ENCODE data around the gene CSH2.
A peak's percentile ranks its signal among the peaks of the same experiment; 100 is the strongest.
"Not testable (repeated sequence)": the region's sequence is repeated elsewhere in the genome, so short reads cannot be mapped to it uniquely, and the experiment has no call there.

The CSH2 gene

DNA sequence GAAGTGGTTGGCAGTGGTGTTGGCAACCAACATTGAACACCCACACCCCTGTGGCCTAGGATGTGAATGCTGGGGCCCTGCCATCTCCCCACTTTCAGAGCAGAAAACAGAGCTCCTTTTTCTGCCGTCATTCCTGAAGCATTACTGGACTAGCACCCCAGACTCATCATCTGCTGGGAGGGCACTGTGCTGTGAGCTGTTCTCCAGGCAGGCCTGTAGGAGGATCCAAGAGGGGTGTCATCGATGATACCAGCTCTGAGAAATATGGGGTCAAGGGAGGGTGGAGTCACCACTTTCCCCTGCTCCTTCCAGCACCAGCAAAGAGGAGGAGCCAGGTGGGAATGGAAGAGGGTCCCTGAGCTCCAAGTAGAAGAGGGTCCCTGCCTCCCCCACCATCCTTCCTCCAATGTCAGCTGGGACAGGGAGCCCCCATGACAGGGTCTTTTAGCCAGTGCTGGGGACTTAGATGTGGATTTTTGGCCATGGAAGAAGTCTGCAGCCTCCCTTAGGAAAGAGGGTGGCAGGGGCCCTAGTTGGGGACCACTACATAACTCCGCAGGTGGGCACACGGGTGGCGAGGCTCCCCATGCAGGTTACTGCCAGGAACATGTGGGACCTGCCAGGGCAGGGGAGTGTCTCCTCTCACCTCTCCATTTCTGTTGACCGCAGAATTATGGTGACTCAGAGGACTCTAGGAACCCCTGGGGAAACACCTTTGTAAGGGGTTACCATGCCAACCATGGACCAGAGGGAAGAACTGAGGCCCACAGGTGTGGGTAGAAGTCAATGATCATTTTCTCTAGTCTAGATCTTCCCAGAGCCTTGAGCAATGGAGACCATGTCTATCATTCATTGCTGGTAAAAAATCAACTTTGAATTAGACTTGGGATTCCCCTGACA, 25.7 kb upstream of the CSH2 start:
- intact Hi-C loops (cut with DNase I) = not testable (repeated sequence)
- DNase-seq = peak in 1 of 10 donors; percentile 73

- DNase-seq = peak in 1 of 10 donors; percentile 39
- intact Hi-C loops (cut with DNase I) = not testable (repeated sequence)
Measured at GRCh38 chr17:63896524-63897354, 23.3 kb upstream of the CSH2 start, which contains the start of gene CSH1. TSS of gene CSH1 (minus strand) at chr17:63896574. CDS start at chr17:63896511, 63 bp downstream.

DNA sequence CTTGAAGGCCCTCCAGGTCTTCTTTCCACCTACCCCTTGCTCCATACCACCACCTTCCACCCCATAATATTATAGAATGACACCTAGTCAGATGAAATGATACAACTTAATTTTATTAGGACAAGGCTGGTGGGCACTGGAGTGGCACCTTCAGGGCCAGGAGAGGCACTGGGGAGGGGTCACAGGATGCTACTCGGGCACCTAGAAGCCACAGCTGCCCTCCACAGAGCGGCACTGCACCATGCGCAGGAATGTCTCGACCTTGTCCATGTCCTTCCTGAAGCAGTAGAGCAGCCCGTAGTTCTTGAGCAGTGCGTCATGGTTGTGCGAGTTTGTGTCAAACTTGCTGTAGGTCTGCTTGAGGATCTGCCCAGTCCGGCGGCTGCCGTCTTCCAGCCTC, 21.3 kb upstream of the CSH2 start:
- peak in 1 of 10 donors; percentile 52 for DNase-seq

GRCh38 chr17:63894021-63894420, 20.5 kb upstream of the CSH2 start:
- DNase-seq = peak in 1 of 10 donors; percentile 6
- intact Hi-C loops (cut with DNase I) = not testable (repeated sequence)

More for the DNA sequence above, 21.3 kb upstream of the CSH2 start:
- intact Hi-C loops (cut with DNase I) = not testable (repeated sequence)

DNA sequence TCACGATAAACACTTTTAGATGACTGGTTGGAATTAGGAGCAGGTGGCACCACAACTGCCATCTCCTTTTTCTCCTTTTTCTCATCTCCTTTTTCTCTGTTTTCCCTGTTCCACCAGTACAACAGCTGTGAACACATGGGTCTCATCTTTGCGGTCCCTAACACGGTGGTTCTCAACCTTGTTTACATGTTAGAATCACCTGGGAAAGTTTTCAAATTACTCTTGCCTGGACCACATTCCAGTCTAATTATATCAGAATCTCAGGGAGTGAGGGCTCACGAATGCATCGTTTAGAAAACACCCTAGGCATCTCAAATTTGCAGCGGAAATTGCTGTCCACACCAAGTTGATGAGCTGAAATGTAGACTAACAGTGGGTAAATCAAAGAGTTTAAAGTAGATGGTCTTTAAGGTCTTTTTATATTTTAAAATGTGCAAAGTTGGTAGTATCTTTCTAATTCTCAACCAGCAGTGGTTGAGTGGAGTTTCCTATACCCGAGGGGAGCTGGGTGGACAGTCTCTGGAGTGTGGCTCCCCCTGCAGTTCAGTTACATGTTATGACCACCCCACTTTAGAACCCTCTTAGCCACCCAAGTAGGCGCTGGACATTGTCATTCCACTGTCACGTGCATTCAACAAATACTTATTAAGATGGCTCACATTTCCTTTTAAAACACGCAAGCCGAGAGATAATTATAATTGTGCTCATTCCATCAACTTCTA, 19.0 kb upstream of the CSH2 start:
- DNase-seq; intact Hi-C loops (cut with DNase I): not testable (repeated sequence)

GRCh38 chr17:63889026-63889848, 15.8 kb upstream of the CSH2 start:
- intact Hi-C loops (cut with DNase I) = not testable (repeated sequence)
- DNase-seq = peak in 7 of 10 donors; percentile 22 to 90 (median 36)

- intact Hi-C loops (cut with DNase I) = not testable (repeated sequence)
- peak in 1 of 10 donors; percentile 46 for DNase-seq
Measured at GRCh38 chr17:63885119-63885518, 11.6 kb upstream of the CSH2 start.

DNA sequence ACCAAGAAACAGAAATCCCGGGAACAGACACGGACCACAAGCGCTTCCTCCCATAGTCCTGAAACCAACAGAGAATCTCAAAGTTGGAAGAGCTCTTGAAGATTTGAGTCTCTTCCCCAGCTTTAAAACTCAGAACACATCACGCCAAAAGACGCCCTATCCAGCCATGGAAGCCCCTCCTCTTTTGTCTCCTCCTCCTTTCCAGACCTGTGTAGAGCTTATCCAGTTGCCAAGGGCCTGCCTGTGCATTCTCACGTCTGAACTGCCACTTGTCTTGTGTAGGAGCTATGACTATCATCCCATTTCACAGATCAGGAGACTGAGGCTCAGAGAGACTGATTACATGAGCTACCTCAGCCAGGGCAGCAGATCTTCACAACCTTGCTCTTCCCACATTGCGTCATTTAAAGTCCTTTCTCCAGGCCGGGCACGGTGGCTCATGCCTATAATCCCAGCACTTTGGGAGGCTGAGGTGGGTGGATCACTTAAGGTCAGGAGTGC, 9.2 kb upstream of the CSH2 start:
- DNase-seq; intact Hi-C loops (cut with DNase I): not testable (repeated sequence)

DNA sequence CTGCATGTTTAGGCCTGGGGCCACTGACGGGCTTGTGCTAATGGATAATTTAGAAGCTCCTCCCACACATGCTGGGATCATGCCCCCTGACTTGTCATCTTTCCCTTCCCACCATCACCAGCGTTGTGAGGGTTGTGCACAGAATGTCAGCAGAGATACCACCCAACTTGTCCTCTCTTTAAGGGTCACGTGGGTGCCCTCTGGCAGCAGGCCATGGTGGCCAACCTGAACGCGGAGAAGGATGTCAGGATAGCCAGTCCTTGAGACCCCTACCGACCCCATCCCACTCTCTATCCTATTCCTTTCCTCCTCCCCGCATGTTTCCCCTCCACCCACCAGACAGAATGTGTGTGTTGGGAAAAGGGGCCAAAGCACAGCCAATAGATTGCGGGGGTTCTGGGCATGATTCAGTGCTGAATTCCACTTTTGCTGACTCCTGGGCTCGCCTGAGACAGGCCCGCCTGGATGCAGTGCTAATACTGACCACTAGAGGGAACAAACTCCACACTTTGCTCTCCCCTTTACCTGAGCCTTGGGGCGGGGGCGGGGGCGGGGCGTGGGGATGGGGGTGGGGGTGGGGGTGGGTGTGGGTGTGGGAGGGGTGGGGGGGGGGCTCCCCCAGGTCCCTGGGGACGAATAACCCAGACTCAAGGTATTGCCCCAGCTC, 8.6 kb upstream of the CSH2 start, which contains the start of gene GH2:
TSS of gene GH2 (minus strand) at position 10 of the 667 bp plus-strand sequence. CDS start 143 bp downstream, outside the sequence.
- DNase-seq = peak in 4 of 10 donors; percentile 19 to 74 (median 21)
- intact Hi-C loops (cut with DNase I) = no loop called here

GRCh38 chr17:63881337-63881736, 7.9 kb upstream of the CSH2 start:
- DNase-seq; intact Hi-C loops (cut with DNase I): not testable (repeated sequence)

DNA sequence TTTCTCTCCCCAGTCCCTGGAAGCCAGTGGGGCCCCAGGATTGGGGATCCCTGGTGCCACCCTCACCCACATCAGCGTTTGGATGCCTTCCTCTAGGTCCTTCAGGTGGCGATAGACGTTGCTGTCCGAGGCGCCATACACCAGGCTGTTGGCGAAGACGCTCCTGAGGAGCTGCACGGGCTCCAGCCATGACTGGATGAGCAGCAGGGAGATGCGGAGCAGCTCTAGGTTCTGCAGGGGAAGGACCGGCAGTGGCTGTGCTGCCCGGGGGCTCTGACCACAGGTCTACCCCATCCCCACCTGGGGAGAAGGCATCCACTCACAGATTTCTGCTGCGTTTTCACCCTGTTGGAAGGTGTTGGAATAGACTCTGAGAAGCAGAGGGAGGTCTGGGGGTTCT, 7.2 kb upstream of the CSH2 start:
- DNase-seq = peak in 1 of 10 donors; percentile 52
- intact Hi-C loops (cut with DNase I) = no loop called here

GRCh38 chr17:63878413-63878812, 4.9 kb upstream of the CSH2 start:
- DNase-seq = peak in 1 of 10 donors; percentile 32
- intact Hi-C loops (cut with DNase I) = not testable (repeated sequence)

- intact Hi-C loops (cut with DNase I) = not testable (repeated sequence)
- peak in 1 of 10 donors; percentile 14 for DNase-seq
Measured at GRCh38 chr17:63874693-63875092, 1.2 kb upstream of the CSH2 start.

DNA sequence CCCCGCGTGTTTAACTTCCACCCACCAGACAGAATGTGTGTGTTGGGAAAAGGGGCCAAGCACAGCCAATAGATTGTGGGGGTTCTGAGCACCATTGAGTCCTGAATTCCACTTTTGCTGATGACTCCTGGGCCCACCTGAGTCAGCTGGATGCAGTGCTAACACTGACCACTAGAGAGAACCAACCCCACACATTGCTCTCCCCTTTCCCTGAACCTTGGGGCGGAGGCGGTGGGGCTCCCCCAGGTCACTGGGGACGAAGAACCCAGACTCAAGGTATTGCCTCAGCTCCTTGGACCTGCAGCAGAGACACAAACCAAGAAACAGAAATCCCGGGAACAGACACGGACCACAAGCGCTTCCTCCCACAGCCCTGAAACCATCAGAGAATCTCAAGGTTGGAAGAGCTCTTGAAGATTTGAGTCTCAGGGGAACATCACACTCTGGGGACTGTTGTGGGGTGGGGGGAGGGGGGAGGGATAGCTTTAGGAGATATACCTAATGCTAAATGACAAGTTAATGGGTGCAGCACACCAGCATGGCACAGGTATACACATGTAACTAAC, 667 bp upstream of the CSH2 start:
- DNase-seq = peak in 1 of 10 donors; percentile 10
- intact Hi-C loops (cut with DNase I) = not testable (repeated sequence)

- peak in 1 of 10 donors; percentile 25 for DNase-seq
- intact Hi-C loops (cut with DNase I) = not testable (repeated sequence)
Measured at GRCh38 chr17:63871646-63872365, 1.7 kb downstream of the CSH2 start.

DNA sequence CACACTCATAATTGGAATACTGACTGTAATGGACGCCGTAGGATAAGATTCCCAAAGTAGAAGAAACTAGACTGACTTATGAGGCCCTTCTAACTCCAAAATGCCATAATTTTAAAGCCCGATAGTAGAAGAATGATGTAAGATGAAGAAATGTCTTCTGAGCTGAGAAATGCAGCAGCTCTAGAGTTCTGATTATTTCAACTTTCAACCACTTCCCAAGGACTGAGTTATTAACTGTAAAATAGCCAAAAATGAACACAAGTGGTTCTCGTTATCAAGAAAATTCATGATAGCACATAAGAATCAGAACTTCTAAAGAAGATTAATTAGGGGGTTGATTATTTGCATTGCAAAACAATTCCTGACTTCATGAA, 3.2 kb downstream of the CSH2 start:
- intact Hi-C loops (cut with DNase I); DNase-seq: not testable (repeated sequence)

DNA sequence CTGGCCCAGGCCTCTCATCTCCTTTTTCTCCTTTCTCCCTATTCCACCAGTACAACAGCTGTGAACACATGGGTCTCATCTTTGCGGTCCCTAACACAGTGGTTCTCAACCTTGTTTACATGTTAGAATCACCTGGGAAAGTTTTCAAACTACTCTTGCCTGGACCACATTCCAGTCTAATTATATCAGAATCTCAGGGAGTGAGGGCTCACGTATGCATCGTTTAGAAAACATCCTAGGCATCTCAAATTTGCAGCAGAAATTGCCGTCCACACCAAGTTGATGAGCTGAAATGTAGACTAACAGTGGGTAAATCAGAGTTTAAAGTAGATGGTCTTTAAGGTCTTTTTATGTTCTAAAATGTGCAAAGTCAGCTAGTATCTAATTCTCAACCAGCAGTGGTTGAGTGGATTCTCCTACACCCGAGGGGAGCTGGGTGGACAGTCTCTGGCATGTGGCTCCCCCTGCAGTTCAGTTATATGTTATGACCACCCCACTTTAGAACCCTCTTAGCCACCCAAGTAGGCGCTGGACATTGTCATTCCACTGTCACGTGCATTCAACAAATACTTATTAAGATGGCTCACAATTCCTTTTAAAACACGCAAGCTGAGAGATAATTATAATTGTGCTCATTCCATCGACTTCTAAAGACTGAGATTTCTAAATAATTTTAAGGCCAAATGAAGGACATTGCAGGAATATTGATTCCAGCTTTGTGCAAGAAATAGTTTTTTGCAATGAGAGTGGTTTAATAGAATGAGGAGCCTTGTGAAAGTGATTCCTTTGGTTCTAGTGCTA, 3.8 kb downstream of the CSH2 start:
- intact Hi-C loops (cut with DNase I); DNase-seq: not testable (repeated sequence)
